ENCODE data around the gene PLPP4.

The PLPP4 gene

DNA sequence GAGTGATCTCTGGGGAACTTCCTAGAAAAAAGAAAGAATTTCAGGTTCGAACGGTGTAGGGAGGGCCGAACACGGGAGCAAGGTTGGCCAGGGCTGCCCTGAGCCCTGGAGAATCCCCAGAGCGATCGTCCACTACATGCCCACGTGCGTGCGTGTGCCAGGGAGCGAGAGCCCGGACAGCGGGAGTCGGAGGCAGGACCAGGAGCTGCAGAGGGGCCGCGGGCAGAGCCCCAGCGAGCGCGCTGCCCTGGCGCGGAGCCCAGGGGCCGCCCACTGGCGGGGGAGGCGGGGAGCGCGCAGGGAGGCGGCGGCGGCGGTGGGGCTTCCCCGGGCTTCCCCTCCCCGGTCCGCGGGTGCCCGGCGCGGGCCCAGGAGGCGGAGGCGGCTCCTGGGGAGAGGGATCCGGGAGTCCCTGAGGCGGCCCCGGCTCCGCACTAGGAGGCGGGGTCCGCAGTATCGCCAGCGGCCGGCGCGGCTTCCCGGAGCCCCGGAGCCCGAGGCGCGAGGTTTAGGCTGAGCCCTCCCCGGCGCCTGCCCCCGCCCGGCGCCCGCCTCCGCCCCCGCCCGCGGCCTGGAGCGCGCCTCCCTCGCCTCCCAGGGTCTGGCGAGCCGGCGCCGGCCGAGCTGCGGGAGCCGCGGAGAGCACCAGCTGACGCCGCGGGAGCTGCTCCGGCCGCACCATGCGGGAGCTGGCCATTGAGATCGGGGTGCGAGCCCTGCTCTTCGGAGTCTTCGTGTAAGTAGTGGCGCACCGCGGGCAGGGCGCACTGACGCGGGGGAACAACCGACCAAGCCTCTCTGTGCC is at the start of gene PLPP4:
Gene PLPP4, plus strand, starts transcription at position 602 of the 805 bp plus-strand sequence. Its CDS starts 79 bp downstream, at position 681.
- DNase-seq (ENCODE audit: low read depth in 2 of 3, low spot score in 1 of 3): no peak

DNA sequence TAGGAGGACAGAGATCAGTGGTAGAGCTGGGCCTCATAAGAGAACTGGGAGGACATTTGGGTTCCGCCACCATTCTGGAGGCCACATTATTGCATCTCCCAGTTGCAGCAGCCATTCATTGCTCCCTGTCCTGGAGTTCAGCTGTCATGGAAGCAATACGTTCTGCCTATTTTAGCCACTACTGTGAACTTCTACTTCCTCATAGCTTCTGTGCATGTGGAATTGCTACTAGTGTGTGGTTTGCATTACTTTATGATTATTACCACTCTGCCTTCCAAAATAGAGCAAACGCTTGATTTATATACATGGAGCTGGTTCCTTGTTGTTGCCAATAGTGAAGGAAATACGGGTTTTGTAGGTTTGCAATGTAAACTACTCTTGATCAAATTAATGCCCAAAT is 47.2 kb upstream of the PLPP4 start:
- DNase-seq (ENCODE audit: low read depth in 2 of 3, low spot score in 1 of 3): no peak

DNA sequence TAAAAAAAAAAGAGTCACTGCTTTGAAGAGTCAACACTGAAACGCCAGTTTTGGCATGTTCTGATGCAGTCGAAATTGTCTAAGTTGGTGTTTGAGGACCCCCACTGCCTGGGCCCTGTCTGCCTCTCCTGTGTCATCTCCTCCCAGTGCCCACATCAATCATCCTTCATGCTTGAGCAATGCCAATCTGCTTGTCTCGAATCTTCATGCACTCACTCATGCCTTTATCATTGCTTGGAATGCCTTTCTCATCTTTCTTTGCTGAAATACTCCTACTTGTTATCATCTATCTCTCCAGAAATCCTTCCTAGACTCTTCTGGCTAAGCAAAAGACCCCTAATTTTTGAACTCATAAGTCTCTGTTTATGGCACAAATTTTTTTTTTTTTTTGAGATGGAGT is 42.1 kb upstream of the PLPP4 start:
- no peak for DNase-seq (ENCODE audit: low read depth in 2 of 3, low spot score in 1 of 3)

DNA sequence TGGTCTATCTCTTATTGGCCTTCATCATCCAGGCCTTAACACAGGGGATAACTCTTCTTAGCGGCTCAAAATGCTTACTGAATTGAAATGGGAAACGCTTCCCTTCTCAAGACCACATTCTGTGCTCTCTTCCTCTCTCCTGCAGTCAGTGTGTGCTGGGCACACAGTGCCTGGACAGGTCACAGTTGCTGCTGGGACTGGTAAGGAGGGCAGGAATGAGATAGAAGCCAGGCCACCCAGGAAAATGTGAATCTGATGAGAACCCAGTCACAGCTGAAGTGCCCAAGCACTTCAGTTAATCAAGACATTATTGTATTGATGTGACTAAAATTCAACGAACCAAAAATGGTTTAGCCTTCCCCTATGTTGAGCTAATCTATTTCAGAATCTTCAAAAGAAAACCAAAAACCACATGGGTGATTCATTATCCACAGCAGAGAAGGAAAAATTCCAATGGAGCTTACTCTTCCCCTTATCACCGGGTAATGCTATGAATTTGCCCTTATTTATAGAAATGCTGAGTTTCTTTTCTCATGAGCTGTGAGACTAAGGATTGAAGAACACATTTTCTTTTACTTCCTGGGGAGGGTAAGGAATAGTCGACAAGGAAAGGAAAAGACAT is 41.2 kb upstream of the PLPP4 start:
- DNase-seq (ENCODE audit: low read depth in 2 of 3, low spot score in 1 of 3): no peak

DNA sequence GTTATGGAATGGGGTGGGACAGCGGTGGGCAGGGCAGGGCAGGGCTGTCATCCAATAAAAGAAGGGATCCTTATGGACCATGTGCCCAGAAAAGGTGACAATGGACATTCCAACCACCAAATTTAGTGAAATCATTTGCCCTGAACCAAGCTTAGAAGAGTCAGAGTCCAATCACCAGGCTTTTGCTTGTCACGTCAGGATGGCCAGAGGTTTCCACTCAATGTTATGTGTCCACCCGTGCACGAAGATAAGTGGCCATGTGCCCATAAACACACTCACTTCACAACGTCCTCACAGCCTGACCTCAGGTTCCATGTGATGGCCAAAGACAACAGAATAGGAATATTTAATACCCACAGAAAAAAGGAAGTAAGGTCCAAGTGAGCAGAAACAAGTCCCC is 36.6 kb upstream of the PLPP4 start:
- no peak for DNase-seq (ENCODE audit: low read depth in 2 of 3, low spot score in 1 of 3)

DNA sequence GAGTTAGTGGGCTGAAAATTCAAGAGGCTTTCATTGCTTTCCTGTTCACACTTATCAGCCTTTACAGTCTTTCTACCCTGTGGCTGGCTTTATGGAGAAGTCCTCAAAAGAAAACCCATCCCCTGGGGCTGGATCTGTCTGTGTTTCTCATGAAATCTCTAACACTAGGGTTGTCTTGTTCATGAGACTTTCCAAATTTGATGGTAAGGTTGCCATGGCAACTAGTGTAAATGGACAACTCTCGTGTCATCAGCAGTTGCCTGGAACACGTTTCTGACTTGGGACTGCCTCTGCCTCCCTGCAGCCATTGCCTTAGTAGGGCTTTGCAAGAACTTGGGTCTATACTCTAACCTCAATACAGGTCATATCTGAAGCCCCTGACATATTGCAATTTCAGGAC is 35.8 kb upstream of the PLPP4 start:
- no peak for DNase-seq (ENCODE audit: low read depth in 2 of 3, low spot score in 1 of 3)

DNA sequence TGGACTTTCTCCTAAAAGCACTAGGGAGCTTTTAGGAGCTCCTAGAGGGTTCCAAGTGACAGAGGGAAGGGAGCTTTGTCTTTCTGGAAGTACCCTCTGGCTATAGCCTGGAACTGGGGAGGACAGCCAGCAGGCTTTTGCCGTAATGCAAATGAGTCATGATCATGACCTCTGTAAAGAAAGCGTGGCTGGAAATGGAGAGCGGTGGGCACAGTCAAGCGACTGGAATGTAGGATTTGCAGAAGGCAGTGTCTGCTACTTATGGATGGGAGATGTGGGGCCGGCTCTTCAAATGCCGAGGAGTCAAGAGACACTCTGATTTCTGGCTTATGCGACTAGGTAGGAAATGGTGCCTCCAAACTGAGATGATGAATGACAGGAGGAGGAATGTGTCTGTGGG is 34.6 kb upstream of the PLPP4 start:
- no peak for DNase-seq (ENCODE audit: low read depth in 2 of 3, low spot score in 1 of 3)

DNA sequence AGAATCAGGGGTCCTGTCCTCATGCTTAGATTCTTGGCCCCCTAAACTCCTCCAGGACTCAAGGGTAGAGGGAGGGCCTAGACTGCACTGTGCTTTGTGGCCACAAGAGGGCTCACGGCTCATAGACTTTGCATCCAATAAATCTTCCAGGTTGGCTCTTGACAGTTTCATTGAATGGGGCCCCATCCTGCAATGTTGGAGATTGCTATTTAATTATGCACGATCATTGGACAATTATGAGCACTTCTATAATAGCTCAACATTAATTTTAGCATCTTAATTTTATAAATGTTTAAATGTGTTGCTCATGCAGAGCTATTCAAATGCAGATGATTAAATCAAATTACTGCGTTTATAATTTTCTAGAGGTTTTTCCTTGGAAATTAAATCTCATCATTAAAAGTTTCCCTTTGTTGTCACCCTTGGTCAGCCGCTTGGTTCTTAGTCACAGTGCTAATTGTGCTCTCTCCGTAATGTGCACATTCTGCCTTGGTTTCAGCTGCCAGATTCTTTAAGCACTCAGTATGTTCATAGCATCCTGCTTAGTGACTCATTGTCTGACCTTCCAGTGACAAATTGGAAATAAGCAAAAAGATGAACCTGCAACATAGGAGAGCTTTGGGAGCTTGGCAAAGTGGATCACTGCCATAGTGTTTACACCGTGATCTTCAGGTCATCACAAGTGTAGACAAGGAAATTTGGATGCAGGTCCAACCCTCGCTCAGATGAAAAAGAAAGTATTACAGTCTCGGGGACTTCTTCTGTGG is 33.4 kb upstream of the PLPP4 start:
- peak; percentile 1 to 18 (median 4) for DNase-seq (ENCODE audit: low read depth in 2 of 3, low spot score in 1 of 3)

DNA sequence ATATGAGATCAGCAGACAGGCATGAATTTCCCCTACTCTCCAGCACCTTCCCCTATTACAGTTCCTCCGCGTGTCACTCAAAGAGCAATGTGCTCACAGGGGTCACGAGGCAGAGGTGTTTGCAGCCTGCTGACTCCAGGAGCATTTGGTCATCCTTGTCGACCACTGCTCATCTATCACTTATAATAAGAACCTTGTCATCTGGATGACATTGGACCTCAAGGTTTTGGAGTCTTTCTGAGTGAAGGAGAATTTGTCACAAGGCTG is 32.9 kb upstream of the PLPP4 start:
- no peak for DNase-seq (ENCODE audit: low read depth in 2 of 3, low spot score in 1 of 3)

DNA sequence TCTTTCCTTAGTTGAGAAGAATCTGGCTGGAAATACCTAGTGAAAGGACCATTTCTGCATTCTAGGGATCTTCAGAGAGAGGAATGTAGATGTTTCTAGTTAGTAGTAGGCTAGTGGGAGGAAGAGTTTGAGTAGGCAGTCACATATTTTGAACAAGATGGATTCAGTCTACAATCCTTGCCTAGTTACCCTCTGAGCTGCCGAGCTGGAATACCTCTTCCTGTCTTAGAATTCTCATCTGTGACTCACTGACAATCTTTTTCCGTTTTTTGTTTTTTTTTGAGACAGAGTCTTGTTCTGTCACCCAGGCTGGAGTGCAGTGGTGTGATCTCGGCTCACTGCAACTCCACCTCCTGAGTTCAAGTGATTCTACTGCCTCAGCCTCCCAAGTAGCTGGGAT is 30.7 kb upstream of the PLPP4 start:
- no peak for DNase-seq (ENCODE audit: low read depth in 2 of 3, low spot score in 1 of 3)

DNA sequence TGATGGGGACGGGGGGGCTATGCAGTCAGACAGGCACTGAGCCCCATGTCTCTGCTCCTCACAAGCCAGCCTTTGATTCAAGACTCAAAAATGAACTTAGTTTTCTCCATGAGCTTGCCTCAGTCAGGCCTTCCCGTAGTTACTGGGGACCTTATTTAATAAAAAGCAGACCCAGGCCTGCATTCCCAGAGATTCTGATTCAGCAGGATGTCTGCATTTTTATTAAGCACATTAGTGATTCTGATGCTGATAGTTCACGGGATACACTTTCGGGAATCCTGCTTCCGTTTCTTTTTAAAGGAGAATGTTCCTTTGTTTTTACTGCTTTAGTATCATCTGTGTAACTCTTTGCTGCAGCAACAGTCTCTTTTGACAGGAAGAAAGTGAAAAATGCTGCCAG is 28.3 kb upstream of the PLPP4 start:
- no peak for DNase-seq (ENCODE audit: low read depth in 2 of 3, low spot score in 1 of 3)

DNA sequence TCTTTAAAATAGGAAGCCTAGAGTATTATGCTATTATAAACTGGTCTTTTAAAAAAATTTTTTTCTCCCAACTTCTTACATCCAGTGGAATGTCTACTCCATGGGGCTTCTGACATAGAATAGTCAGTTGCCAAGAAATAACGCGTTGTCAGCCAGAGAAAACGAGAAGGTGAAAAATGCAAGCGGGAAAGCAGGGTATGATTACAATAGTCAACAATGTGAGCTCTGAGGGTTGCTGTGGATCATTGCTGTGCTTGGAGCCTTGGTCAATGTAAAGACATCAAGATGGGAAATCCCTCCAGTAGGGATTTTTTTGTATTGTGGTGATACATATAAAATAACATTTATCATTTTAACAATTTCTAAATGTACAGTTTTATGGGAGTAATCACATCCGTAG is 27.6 kb upstream of the PLPP4 start:
- DNase-seq (ENCODE audit: low read depth in 2 of 3, low spot score in 1 of 3): no peak

DNA sequence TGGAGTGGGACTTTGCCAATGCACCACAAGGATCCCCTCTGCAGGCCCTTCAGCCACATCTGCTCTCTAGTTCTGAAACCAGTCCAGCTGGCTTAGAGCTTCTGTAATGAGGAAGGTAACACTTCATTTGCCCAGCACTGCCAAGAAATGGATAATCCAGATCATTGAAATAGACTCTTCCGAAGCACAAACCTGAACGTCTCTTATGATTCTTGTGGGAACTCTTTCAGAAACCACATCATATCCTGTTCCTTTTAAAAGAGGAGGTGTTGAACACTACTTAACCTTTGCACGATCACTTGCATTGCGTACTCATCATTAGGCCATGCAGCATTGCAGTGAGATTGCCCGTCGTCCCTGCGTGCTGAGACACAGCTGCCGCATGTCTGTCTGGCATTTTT is 25.8 kb upstream of the PLPP4 start:
- no peak for DNase-seq (ENCODE audit: low read depth in 2 of 3, low spot score in 1 of 3)

DNA sequence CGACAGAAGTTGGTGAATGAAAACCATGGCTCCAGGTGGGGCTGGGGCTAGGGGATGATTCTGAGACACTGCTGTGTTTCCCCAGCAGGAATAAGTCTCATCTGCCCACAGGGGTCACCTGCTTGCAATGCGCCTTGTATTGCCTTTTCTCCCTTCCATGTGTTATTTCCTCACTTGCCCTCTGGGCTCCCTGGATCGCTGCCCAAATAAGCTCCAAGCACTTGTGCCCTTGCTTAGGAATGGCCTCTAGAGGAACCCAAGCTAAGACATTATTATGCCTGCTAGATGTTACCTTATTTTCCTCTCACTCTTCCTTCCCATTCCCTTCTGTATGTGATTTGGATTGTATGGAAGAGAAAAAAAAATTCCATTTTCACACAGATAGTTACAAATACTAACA is 24.8 kb upstream of the PLPP4 start:
- DNase-seq (ENCODE audit: low read depth in 2 of 3, low spot score in 1 of 3): no peak

DNA sequence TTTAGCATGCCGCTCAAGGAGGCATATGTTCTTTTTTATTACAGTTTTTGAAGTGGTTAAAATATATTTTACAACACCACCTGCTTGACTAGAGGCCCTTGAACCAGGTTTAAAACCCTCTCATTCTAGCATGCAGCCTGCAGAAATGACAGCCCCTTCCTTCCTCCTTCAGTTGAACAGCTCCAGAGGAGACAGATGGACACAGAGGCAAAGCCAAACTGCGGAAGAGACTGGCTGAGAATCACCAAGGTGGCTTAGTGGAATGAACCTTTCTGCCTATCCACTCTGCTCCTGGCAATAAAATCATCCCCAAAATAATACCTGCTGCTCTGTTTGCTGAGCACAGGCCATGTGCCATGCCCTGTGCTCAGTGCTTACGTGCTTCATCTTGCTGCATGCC is 23.9 kb upstream of the PLPP4 start:
- DNase-seq (ENCODE audit: low read depth in 2 of 3, low spot score in 1 of 3): no peak

DNA sequence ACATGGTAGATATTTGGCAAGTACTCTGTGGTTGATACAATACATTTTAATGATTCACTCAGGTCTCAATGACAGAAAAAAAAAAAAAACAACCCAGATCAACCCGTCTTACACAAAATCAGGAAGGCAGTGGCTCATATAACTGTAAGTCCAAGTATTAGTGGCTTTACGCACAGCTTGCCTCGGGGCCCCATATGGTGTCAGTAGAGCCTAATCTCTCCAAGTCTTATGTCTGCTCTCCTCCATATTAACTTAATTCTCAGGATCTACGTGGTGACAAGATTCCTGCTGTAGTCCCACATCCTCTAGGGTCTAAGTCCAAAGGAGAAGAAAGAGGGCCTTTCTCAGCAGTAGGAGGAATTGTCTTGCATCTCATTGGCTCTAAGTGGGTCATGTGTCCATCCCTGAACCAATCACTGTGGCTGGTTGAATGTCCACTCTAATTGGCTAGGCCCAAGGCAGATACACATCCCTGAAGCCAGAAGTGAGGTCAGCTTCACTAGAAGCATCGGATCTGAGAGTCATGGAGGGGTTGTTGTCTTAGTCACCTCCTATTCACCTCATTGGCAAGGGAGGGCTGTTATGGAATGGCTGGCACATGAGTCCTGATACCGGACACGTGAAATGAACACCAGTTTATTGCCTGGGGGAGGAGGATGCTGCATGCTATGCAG is 20.5 kb upstream of the PLPP4 start:
- DNase-seq (ENCODE audit: low read depth in 2 of 3, low spot score in 1 of 3): no peak

DNA sequence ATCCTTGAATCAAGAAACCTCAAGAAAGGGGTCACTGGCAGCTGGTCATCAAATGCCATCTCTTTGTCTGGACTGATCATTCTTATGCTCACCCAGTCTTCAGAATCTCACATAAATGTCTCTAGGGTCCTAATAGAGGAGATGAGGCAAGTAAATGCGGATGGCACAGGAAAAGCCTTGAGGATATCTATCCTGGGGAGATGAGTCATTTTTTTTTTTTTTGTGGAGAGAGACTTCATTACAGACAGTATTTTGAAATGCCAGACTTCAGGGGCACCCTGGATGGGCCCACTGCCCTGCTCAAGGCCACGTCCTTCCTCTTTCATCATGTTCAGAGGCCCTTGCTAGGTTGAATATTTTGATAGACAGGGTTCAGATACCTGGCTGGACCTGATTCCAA is 19.5 kb upstream of the PLPP4 start:
- DNase-seq (ENCODE audit: low read depth in 2 of 3, low spot score in 1 of 3): no peak

DNA sequence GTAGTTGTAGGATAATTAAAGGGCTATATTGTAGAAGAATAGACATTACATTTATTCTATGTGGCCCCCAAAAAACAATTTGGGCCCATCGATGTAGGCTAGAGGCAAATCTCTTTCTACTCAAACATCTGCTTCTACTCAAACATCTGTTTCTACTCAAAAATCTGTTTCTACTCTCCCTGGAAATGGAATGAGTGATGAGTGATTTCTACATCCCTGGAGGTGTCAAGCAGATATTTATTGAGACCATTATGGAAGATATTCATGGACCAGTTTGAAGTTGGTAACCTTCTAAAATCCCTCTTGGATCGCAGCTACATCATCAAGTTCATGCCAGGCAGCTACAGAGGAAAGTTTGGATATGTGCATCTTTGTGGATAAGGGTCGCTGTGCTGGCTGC is 5.1 kb upstream of the PLPP4 start:
- no peak for DNase-seq (ENCODE audit: low read depth in 2 of 3, low spot score in 1 of 3)

DNA sequence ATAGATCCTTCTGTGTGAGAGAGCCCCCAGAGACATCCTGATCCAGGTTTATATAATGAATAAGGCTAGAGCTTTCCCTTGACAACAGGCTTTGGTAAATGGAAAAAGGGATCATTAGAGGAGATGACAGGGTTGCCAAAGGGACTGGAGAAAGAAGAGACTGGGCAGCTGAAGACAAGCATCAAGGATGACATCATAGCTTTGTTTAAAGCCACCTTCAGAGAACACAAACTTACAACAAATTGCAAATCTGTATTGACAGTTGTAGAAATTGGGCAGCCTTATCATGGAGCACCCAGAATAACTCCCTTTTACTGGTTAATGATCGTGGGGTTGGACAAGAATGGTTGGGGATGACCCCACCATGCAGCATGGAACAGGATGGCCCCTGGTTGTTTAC is 3.7 kb upstream of the PLPP4 start:
- no peak for DNase-seq (ENCODE audit: low read depth in 2 of 3, low spot score in 1 of 3)

DNA sequence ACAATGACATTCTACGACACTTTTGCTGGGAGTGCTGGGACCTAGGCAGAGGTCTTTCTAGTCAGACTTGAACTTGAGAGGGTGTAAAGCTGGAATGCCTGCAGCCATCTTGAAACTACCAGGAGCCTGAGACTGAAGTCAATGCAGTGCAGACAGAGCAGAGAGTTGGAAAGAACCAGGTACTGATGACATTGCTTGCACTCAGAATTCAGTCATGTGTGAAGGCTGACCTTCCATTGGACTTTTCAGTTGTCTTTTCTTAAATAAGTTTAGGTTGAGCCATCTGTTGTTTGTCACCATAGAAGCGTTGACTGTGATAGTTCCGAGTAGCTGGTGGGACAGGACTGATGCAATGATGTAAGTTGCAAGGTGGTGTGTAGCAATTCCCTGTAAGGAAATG is 3.1 kb upstream of the PLPP4 start:
- DNase-seq (ENCODE audit: low read depth in 2 of 3, low spot score in 1 of 3): no peak

DNA sequence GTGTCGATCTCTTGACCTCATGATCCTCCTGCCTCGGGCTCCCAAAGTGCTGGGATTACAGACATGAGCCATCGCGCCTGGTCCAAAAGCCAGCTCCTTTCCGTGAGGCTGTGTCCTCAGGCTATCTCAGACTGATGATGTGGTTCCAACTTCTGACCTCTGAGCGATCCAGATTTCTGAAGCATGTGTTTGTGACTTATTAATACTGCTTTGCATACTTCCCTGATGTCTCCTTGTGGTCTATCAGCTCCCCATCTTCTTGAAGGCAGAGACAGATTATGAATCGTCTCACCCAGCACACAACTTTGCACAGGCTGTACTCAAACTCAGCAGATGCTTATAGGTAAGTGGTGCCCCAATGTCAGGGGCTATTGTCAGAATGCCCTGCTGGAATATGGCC is 2.0 kb upstream of the PLPP4 start:
- no peak for DNase-seq (ENCODE audit: low read depth in 2 of 3, low spot score in 1 of 3)

DNA sequence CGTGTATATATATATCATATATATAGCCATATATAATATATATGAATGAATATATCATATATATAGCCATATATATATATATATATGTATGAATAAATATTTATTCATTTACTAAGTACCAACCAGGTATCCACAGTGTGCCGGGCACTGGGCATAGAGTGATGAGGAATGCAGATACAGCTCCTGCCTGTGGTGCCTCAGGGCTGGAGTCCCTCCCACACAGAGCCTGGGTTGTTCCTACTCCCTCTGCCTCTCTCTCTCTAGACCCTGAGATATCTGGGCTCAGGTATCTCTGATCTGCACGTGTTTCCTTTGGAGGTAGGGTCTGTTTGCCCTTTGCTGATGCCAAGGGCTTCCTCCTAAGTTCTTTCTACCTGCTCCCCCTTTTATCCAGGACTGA is 1.4 kb upstream of the PLPP4 start:
- no peak for DNase-seq (ENCODE audit: low read depth in 2 of 3, low spot score in 1 of 3)

All from stimulated activated CD4-positive, alpha-beta T cell treated with anti-CD3 and anti-CD28 coated beads, Interleukin-12 subunit alpha, Interleukin-12 subunit beta, amount 100 ng/mL, for 48 hours (primary cell).